Measurements from ENCODE around the gene SORCS2. TPM values are rescaled to one million over a fixed set of nuclear protein-coding genes. Genes with fewer than 3 reads are reported as not detected.

SORCS2 gene
- total RNA-seq, 2 donors from 2014 or later: 0.21 to 0.92 TPM

GRCh38 chr4:7733801-7734650, 541.7 kb downstream of the SORCS2 start:
- intact Hi-C loops (cut with DNase I, micrococcal nuclease): no loop called here
- ATAC-seq (no peak), DNase-seq (no peak)

GRCh38 chr4:7734651-7735260, 542.4 kb downstream of the SORCS2 start:
- ATAC-seq (peak; percentile 38), DNase-seq (no peak)
- intact Hi-C loops (cut with DNase I, micrococcal nuclease): no loop called here

GRCh38 chr4:7735395-7735794, 543.1 kb downstream of the SORCS2 start:
- ATAC-seq: no peak
- intact Hi-C loops (cut with DNase I, micrococcal nuclease): no loop called here
- DNase-seq: no peak

GRCh38 chr4:7735961-7736360, 543.6 kb downstream of the SORCS2 start:
- intact Hi-C loops (cut with DNase I, micrococcal nuclease): no loop called here
- ATAC-seq: no peak
- no peak for DNase-seq

GRCh38 chr4:7736436-7737267, 544.3 kb downstream of the SORCS2 start:
- DNase-seq: no peak
- ATAC-seq: no peak
- intact Hi-C loops (cut with DNase I, micrococcal nuclease): no loop called here

- ATAC-seq: no peak
- intact Hi-C loops (cut with DNase I, micrococcal nuclease): no loop called here
- no peak for DNase-seq
Observed at GRCh38 chr4:7737268-7737645, 544.9 kb downstream of the SORCS2 start.

GRCh38 chr4:7737752-7738457, 545.6 kb downstream of the SORCS2 start:
- intact Hi-C loops (cut with DNase I, micrococcal nuclease): no loop called here
- no peak for ATAC-seq
- no peak for DNase-seq

- ATAC-seq (no peak), DNase-seq (no peak)
- intact Hi-C loops (cut with DNase I, micrococcal nuclease): no loop called here
Observed at GRCh38 chr4:7738458-7739076, 546.2 kb downstream of the SORCS2 start.

GRCh38 chr4:7739077-7739917, 547.0 kb downstream of the SORCS2 start:
- ATAC-seq: no peak
- DNase-seq: no peak
- intact Hi-C loops (cut with DNase I, micrococcal nuclease): no loop called here

GRCh38 chr4:7739918-7740865, 547.9 kb downstream of the SORCS2 start:
- intact Hi-C loops (cut with DNase I, micrococcal nuclease): no loop called here
- ATAC-seq: no peak
- no peak for DNase-seq

- intact Hi-C loops (cut with DNase I, micrococcal nuclease): no loop called here
- DNase-seq (no peak), ATAC-seq (no peak)
Observed at GRCh38 chr4:7740866-7741525, 548.7 kb downstream of the SORCS2 start.

GRCh38 chr4:7741946-7742806, 549.8 kb downstream of the SORCS2 start:
- ATAC-seq: no peak
- intact Hi-C loops (cut with DNase I, micrococcal nuclease): no loop called here
- DNase-seq: no peak

GRCh38 chr4:7742807-7743280, 550.5 kb downstream of the SORCS2 start:
- DNase-seq (no peak), ATAC-seq (no peak)
- intact Hi-C loops (cut with DNase I, micrococcal nuclease): no loop called here

- intact Hi-C loops (cut with DNase I, micrococcal nuclease): no loop called here
- DNase-seq (no peak), ATAC-seq (no peak)
Observed at GRCh38 chr4:7744142-7744804, 551.9 kb downstream of the SORCS2 start.

Measured in left colon (tissue), 2 donors.